Activated CD4-positive, alpha-beta T cell treated with anti-CD3 and anti-CD28 coated beads for 36 hours (primary cell): Measurements from ENCODE around the gene AMMECR1. TPM values are rescaled to one million over a fixed set of nuclear protein-coding genes. Genes with fewer than 3 reads are reported as not detected.
A peak's percentile ranks its signal among the peaks of the same experiment; 100 is the strongest.
"Not testable (repeated sequence)": the region's sequence is repeated elsewhere in the genome, so short reads cannot be mapped to it uniquely, and the experiment has no call there.

Source experiments
- ATAC-seq: fragments of 200-7000 bp; cut with Tn5 transposase; one replicate; pipeline ENCODE4 v1.10.0; 2021; ENCODE audit warnings: mild to moderate bottlenecking, moderate library complexity
- CTCF ChIA-PET: fragments of 350-600 bp; sonication (Branson Sonifier 250); formaldehyde crosslinking; loops from one replicate; lab custom pipeline; 2021; ENCODE audit warnings: antibody characterized with exemption; lab: Charles Lee
- POLR2A ChIA-PET: fragments of 350-600 bp; sonication (Branson Sonifier 250); formaldehyde crosslinking; loops from one replicate; lab custom pipeline; 2021; ENCODE audit warnings: antibody characterized with exemption, inconsistent platforms; lab: Charles Lee
- DNase-seq: peaks from one replicate; pipeline ENCODE4 v3.0.0-alpha.2; 2020
- H3K27ac Mint-ChIP-seq: one replicate; pipeline ENCODE4 v1.8.0; 2021; ENCODE audit warnings: mixed read lengths
- H3K27me3 Mint-ChIP-seq: one replicate; pipeline ENCODE4 v1.8.0; 2021; ENCODE audit warnings: mixed read lengths
- H3K36me3 Mint-ChIP-seq: one replicate; pipeline ENCODE4 v1.8.0; 2021; ENCODE audit warnings: low read depth, mixed read lengths
- H3K4me1 Mint-ChIP-seq: one replicate; pipeline ENCODE4 v1.8.0; 2021; ENCODE audit warnings: mixed read lengths
- H3K4me3 Mint-ChIP-seq: one replicate; pipeline ENCODE4 v1.8.0; 2021; ENCODE audit warnings: mild to moderate bottlenecking, moderate library complexity, mixed read lengths
- H3K9me3 Mint-ChIP-seq: one replicate; pipeline ENCODE4 v1.8.0; 2021; ENCODE audit warnings: low read depth, mixed read lengths
- intact Hi-C, 2 experiments: fragments of 100-400 bp; cut with DNase I in 1 of 2; cut with micrococcal nuclease in 1 of 2; formaldehyde crosslinking; loops; one replicate each; pipeline versions ENCODE4 v1.14.2 to v1.15.1; 2022 to 2024; cut with DNase I, micrococcal nuclease
- total RNA-seq, 2 experiments: library from RNA; stranded (reverse); gene quantifications; one replicate each; pipeline ENCODE4 v1.2.3, GENCODE V29; 2021

The AMMECR1 gene
- total RNA-seq, 2 experiments from 2014 or later = 6.9 to 7.6 TPM

- H3K4me3 Mint-ChIP-seq, ATAC-seq, POLR2A ChIA-PET, intact Hi-C loops, H3K27me3 Mint-ChIP-seq, H3K4me1 Mint-ChIP-seq, H3K27ac Mint-ChIP-seq, H3K36me3 Mint-ChIP-seq, H3K9me3 Mint-ChIP-seq, DNase-seq: not testable (repeated sequence)
- CTCF ChIA-PET = interaction anchor here (0.7 to 11.6 kb wide), 3 partner anchors 8 to 255 kb away, joined by 3 to 178 read pairs (median 10); no protein-coding TSS in a partner anchor
These were observed 163.6 kb downstream of the AMMECR1 start for GRCh38 chrX:110154328-110154727.

- ATAC-seq (no peak), DNase-seq (no peak)
- POLR2A ChIA-PET = no interaction called here
- Mint-ChIP-seq H3K27ac (no peak overlapping the region), H3K4me3 (no peak overlapping the region), H3K4me1 (no peaks in the 10 kb centered on the region), H3K36me3 (peaks cover 2% of the 10 kb centered on the region), H3K9me3 (no peaks in the 10 kb centered on the region), H3K27me3 (no peaks in the 10 kb centered on the region)
- CTCF ChIA-PET = interaction anchor here (11.6 kb wide), 1 partner anchor 255 kb away, joined by 178 read pairs; no protein-coding TSS in a partner anchor
- intact Hi-C loops = no loop called here
These were observed 164.0 kb downstream of the AMMECR1 start for GRCh38 chrX:110153896-110154295.

GRCh38 chrX:110153244-110153643 lies 164.6 kb downstream of the AMMECR1 start:
- Mint-ChIP-seq H3K36me3 (peaks cover 2% of the 10 kb centered on the region), H3K27ac (no peak overlapping the region), H3K27me3 (no peaks in the 10 kb centered on the region), H3K4me3 (no peak overlapping the region), H3K4me1 (no peaks in the 10 kb centered on the region), H3K9me3 (no peaks in the 10 kb centered on the region)
- no peak for DNase-seq
- CTCF ChIA-PET = interaction anchor here (0.6 to 11.6 kb wide), 3 partner anchors 131 to 256 kb away, joined by 3 to 178 read pairs (median 4); no protein-coding TSS in a partner anchor
- POLR2A ChIA-PET = no interaction called here
- intact Hi-C loops = no loop called here
- no peak for ATAC-seq

GRCh38 chrX:110146521-110146920 lies 171.4 kb downstream of the AMMECR1 start:
- peak; percentile 38 for DNase-seq
- CTCF ChIA-PET = interaction anchor here (0.6 to 5.1 kb wide), 37 partner anchors 9 to 989 kb away, joined by 3 to 75 read pairs (median 3); no protein-coding TSS in a partner anchor

GRCh38 chrX:110145854-110146253 lies 172.0 kb downstream of the AMMECR1 start:
- Mint-ChIP-seq H3K4me1 (peaks cover 7% of the 10 kb centered on the region), H3K27me3 (no peaks in the 10 kb centered on the region), H3K36me3 (peaks cover 4% of the 10 kb centered on the region), H3K27ac (no peak overlapping the region), H3K9me3 (no peaks in the 10 kb centered on the region), H3K4me3 (no peak overlapping the region)
- ATAC-seq (peak; percentile 63), DNase-seq (peak; percentile 44)
- ChIA-PET POLR2A (no interaction called here), CTCF (interaction anchor here (0.6 to 5.1 kb wide), 28 partner anchors 9 to 989 kb away, joined by 3 to 75 read pairs (median 3); no protein-coding TSS in a partner anchor)
- intact Hi-C loops = loop anchor here in 1 of 2 experiments (5.0 kb wide), 1 partner anchor 224 kb away; no protein-coding TSS in a partner anchor

More at GRCh38 chrX:110146521-110146920, 171.4 kb downstream of the AMMECR1 start:
- intact Hi-C loops = loop anchor here in 1 of 2 experiments (5.0 kb wide), 1 partner anchor 224 kb away; no protein-coding TSS in a partner anchor
- peak; percentile 73 for ATAC-seq
- H3K4me3 Mint-ChIP-seq = no peak overlapping the region
- peaks cover 4% of the 10 kb centered on the region for H3K36me3 Mint-ChIP-seq
- POLR2A ChIA-PET = no interaction called here
- no peaks in the 10 kb centered on the region for H3K27me3 Mint-ChIP-seq
- no peaks in the 10 kb centered on the region for H3K9me3 Mint-ChIP-seq
- H3K4me1 Mint-ChIP-seq = peaks cover 7% of the 10 kb centered on the region
- no peak overlapping the region for H3K27ac Mint-ChIP-seq

- intact Hi-C loops = loop anchor here in 1 of 2 experiments (5.0 kb wide), 1 partner anchor 223 kb away; no protein-coding TSS in a partner anchor
- Mint-ChIP-seq H3K27ac (no peak overlapping the region), H3K9me3 (no peaks in the 10 kb centered on the region)
These were observed 172.6 kb downstream of the AMMECR1 start for GRCh38 chrX:110145311-110145710.

More at GRCh38 chrX:110145311-110145710, 172.6 kb downstream of the AMMECR1 start:
- H3K4me1 Mint-ChIP-seq = peaks cover 7% of the 10 kb centered on the region
- no peaks in the 10 kb centered on the region for H3K27me3 Mint-ChIP-seq
- H3K36me3 Mint-ChIP-seq = peaks cover 4% of the 10 kb centered on the region
- ChIA-PET CTCF (interaction anchor here (0.5 to 5.1 kb wide), 8 partner anchors 10 to 380 kb away, joined by 3 to 75 read pairs (median 4); no protein-coding TSS in a partner anchor), POLR2A (no interaction called here)
- no peak overlapping the region for H3K4me3 Mint-ChIP-seq
- ATAC-seq (no peak), DNase-seq (no peak)

Other genes with a start within 250 kb of the AMMECR1 start
- gene RTL9, start 40.8 kb upstream of the AMMECR1 start, total RNA-seq = under 1 TPM; 0.09 to 0.14 TPM